HEK293 (cell line): ENCODE measurements around the gene PSORS1C1.

Experiments used
- CTCF ChIA-PET: fragments of 350-600 bp; formaldehyde crosslinking; extraction: SDS; loops from one replicate; lab custom pipeline; 2021; ENCODE audit warnings: antibody characterized with exemption; lab: Yijun Ruan, JAX
- POLR2A ChIA-PET: fragments of 300-600 bp; formaldehyde crosslinking; extraction: SDS; loops from one replicate; lab custom pipeline; 2020; ENCODE audit warnings: antibody characterized with exemption, inconsistent platforms; lab: Yijun Ruan, JAX
- H3K27ac ChIP-seq: fragments of 200-500 bp; sonication (Bioruptor generic); 2 replicates; pipeline ENCODE4 v1.5.1; 2014; ENCODE audit warnings: low read depth, low read length, control low read depth, inconsistent platforms; ENCODE audit errors: extremely low read depth
- H3K36me3 ChIP-seq, 2 experiments: fragments of 200-500 bp in 1 of 2; sonication (Bioruptor generic) in 1 of 2; 1 replicate in 1 of 2; 2 replicates in 1 of 2; pipeline ENCODE4 v1.5.1; 2014 to 2017; ENCODE audit warnings: inconsistent platforms in 2 of 2, low read length in 2 of 2; ENCODE audit not compliant: control insufficient read depth in 2 of 2, insufficient read depth in 1 of 2
- H3K4me1 ChIP-seq: fragments of 200-500 bp; sonication (Bioruptor generic); 2 replicates; pipeline ENCODE4 v1.5.1; 2014; ENCODE audit warnings: mild to moderate bottlenecking, low read length, inconsistent platforms; ENCODE audit not compliant: control insufficient read depth, insufficient read depth
- H3K4me3 ChIP-seq: 2 replicates; pipeline ENCODE4 v1.5.1; 2011; ENCODE audit warnings: low read depth, mild to moderate bottlenecking, control low read depth, low read length, moderate library complexity
- H3K9me3 ChIP-seq: fragments of 200-500 bp; sonication (Bioruptor generic); 2 replicates; pipeline ENCODE4 v1.5.1; 2014; ENCODE audit warnings: low read depth, low read length, inconsistent platforms; ENCODE audit not compliant: control insufficient read depth, insufficient read depth
- PRDM2 ChIP-seq: fragments of 450-650 bp; formaldehyde crosslinking; IDR thresholded peaks from 2 replicates; pipeline ENCODE4 v1.5.1; 2016; ENCODE audit warnings: missing biosample characterization, missing genetic modification characterization, borderline replicate concordance
- RBAK ChIP-seq: fragments of 450-650 bp; formaldehyde crosslinking; IDR thresholded peaks from 2 replicates; pipeline ENCODE4 v1.5.1; 2016; ENCODE audit warnings: missing biosample characterization, missing genetic modification characterization
- REPIN1 ChIP-seq: fragments of 450-650 bp; formaldehyde crosslinking; IDR thresholded peaks from 2 replicates; pipeline ENCODE4 v1.5.1; 2017; ENCODE audit warnings: missing biosample characterization, missing genetic modification characterization, low read depth
- TCF7L2 ChIP-seq: IDR thresholded peaks from 2 replicates; pipeline ENCODE4 v1.6.1; 2011; ENCODE audit warnings: low read depth, mild to moderate bottlenecking, inconsistent platforms, low read length, moderate library complexity, borderline replicate concordance
- ZEB2 ChIP-seq: fragments of 450-650 bp; formaldehyde crosslinking; IDR thresholded peaks from 2 replicates; pipeline ENCODE4 v1.5.1; 2016; ENCODE audit warnings: missing biosample characterization, missing genetic modification characterization
- ZIC2 ChIP-seq: fragments of 450-650 bp; formaldehyde crosslinking; IDR thresholded peaks from 2 replicates; pipeline ENCODE4 v1.5.1; 2016; ENCODE audit warnings: missing biosample characterization, missing genetic modification characterization
- ZNF114 ChIP-seq: fragments of 450-650 bp; formaldehyde crosslinking; IDR thresholded peaks from 2 replicates; pipeline ENCODE4 v1.5.0; 2017; ENCODE audit warnings: missing biosample characterization, missing genetic modification characterization
- ZNF274 ChIP-seq, 2 experiments: fragments of 200-500 bp in 1 of 2; fragments of 450-650 bp in 1 of 2; sonication (Bioruptor generic) in 1 of 2; formaldehyde crosslinking in 1 of 2; IDR thresholded peaks; 2 replicates each; pipeline versions ENCODE4 v1.5.1 to v1.6.1; 2014 to 2016; ENCODE audit warnings: borderline replicate concordance in 1 of 2, inconsistent platforms in 1 of 2, low read length in 1 of 2, missing biosample characterization in 1 of 2, missing genetic modification characterization in 1 of 2
- ZNF280C ChIP-seq: fragments of 450-650 bp; formaldehyde crosslinking; IDR thresholded peaks from 2 replicates; pipeline ENCODE4 v1.5.1; 2016; ENCODE audit warnings: missing biosample characterization, missing genetic modification characterization
- ZNF311 ChIP-seq: fragments of 450-650 bp; formaldehyde crosslinking; IDR thresholded peaks from 2 replicates; pipeline ENCODE4 v1.5.1; 2017; ENCODE audit warnings: missing biosample characterization, missing genetic modification characterization, borderline replicate concordance
- ZNF449 ChIP-seq: fragments of 450-650 bp; formaldehyde crosslinking; IDR thresholded peaks from 2 replicates; pipeline ENCODE4 v1.5.1; 2017; ENCODE audit warnings: missing biosample characterization, mild to moderate bottlenecking, missing genetic modification characterization, moderate library complexity
- ZNF561 ChIP-seq: fragments of 450-650 bp; IDR thresholded peaks from 2 replicates; pipeline ENCODE4 v1.5.1; 2018; ENCODE audit warnings: missing biosample characterization, missing genetic modification characterization, borderline replicate concordance
- ZNF596 ChIP-seq: fragments of 450-650 bp; IDR thresholded peaks from 2 replicates; pipeline ENCODE4 v1.5.0; 2018; ENCODE audit warnings: missing biosample characterization, mild to moderate bottlenecking, missing genetic modification characterization, moderate library complexity
- ZNF624 ChIP-seq: fragments of 450-650 bp; formaldehyde crosslinking; IDR thresholded peaks from 2 replicates; pipeline ENCODE4 v1.5.1; 2017; ENCODE audit warnings: missing biosample characterization, missing genetic modification characterization
- ZNF692 ChIP-seq: fragments of 450-650 bp; formaldehyde crosslinking; IDR thresholded peaks from 2 replicates; pipeline ENCODE4 v1.5.1; 2016; ENCODE audit warnings: missing biosample characterization, missing genetic modification characterization

Gene PSORS1C1

GRCh38 chr6:31165986-31166385 lies 51.4 kb downstream of the PSORS1C1 start (continued):
- TF ChIP-seq ZNF449 (tag by site-specific recombination) = no peak
- no peak for TF ChIP-seq ZNF561 (tag by site-specific recombination)
- no peak for TF ChIP-seq ZNF311 (tag by site-specific recombination)

GRCh38 chr6:31168606-31169005 lies 54.0 kb downstream of the PSORS1C1 start:
- CTCF ChIA-PET = interaction anchor here (0.6 to 1.5 kb wide), 3 partner anchors 28 to 198 kb away, joined by 3 to 5 read pairs (median 4); no protein-coding TSS in a partner anchor
- Histone ChIP-seq H3K36me3 (peaks cover 0 to 7% of the 10 kb centered on the region in 2 experiments; a peak in 2 of 3 replicates), H3K9me3 (no peaks in the 10 kb centered on the region), H3K4me1 (no peaks in the 10 kb centered on the region), H3K4me3 (no peak overlapping the region), H3K27ac (no peak overlapping the region)
- no peak for TF ChIP-seq ZNF114 (tag by site-specific recombination)
- no peak for TF ChIP-seq TCF7L2
- TF ChIP-seq PRDM2 (tag by site-specific recombination) = no peak
- TF ChIP-seq ZEB2 (tag by site-specific recombination) = no peak
- TF ChIP-seq ZNF692 (tag by site-specific recombination) = no peak
- TF ChIP-seq RBAK (tag by site-specific recombination) = no peak
- no peak for TF ChIP-seq REPIN1
- no peak for TF ChIP-seq ZNF280C (tag by site-specific recombination)
- TF ChIP-seq ZNF596 = no peak
- no peak for TF ChIP-seq ZIC2 (tag by site-specific recombination)
- TF ChIP-seq ZNF624 = no peak
- TF ChIP-seq ZNF274 (IDR thresholded peaks at IDR 0.05; ENCODE audit: low read length) = no peak
- TF ChIP-seq ZNF274 (tag by site-specific recombination; IDR thresholded peaks at IDR 0.05; ENCODE audit: borderline replicate concordance) = no peak
- POLR2A ChIA-PET = interaction anchor here (0.7 kb wide), 1 partner anchor 218 kb away, joined by 4 read pairs; no protein-coding TSS in a partner anchor
